ENCODE results near the gene GINM1. TPM values are rescaled to one million over a fixed set of nuclear protein-coding genes. Genes with fewer than 3 reads are reported as not detected.

GINM1 gene
- total and polyA plus RNA-seq, 2 of the 4 experiments (the other 2 are of a cell fraction), result 23.6 to 24.9 TPM

DNA sequence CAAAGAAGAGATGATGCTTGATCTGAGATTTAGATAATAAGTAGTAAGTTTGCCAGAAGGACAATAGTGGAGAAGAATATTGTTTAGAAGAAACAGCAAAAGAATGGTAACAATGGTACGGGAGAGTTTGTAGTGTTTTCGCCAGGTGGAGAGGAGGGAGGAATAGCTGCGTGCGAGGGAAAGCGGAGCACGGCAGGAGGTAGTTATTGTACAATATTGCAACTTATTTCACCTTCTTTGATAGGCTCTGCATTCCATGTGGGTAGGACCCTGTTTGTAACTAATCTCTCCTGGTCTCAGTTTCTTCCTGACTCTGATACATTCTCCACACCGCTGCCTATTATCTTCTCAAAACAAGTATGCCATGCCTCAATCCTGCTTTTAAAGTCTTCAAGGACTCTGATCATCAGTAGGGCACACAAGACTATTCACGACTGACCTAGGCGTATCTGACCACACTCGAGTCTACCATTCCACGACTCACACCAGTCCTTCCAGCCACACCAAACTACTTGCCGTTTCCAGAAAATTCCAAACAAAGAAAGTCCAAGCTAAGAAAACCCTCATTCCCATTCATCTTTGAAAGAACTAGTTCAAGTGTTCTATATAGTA, 21.4 kb upstream of the GINM1 start:
- no peak overlapping the region for H2BK120ac ChIP-seq (ENCODE audit: low read depth, low read length)
- ATAC-seq (ENCODE audit: low read depth), result peak; percentile 7

More for the DNA sequence above, 21.4 kb upstream of the GINM1 start:
- no peak overlapping the region for H3K27ac ChIP-seq (ENCODE audit: insufficient read depth, low read length)
- H3K23ac ChIP-seq (ENCODE audit: low read depth, low read length), result peak overlapping the region; percentile 61
- H4K5ac ChIP-seq (ENCODE audit: low read depth, low read length), result no peak overlapping the region
- no peak overlapping the region for H2BK15ac ChIP-seq (ENCODE audit: low read depth, low read length)
- H3K79me1 ChIP-seq (ENCODE audit: low read depth in 1 of 2, low read length in 2 of 2), result peaks cover 8 to 33% of the 10 kb centered on the region in 2 experiments
- POLR2A ChIA-PET (ENCODE audit: unreplicated experiment), result no interaction called here
- H2BK20ac ChIP-seq (ENCODE audit: low read depth, low read length), result no peak overlapping the region
- H2BK5ac ChIP-seq (ENCODE audit: low read depth, low read length, poor library complexity, severe bottlenecking), result peak overlapping the region; percentile 3
- H2AK9ac ChIP-seq (replicated peaks; ENCODE audit: low read depth, low read length, poor library complexity), result peak overlapping the region; percentile 98
- peak overlapping the region; percentile 79; the same call in 1 of the 2 replicates for H2AK5ac ChIP-seq (ENCODE audit: low read depth, low read length)
- 0 out of 2 replicates have a peak overlapping the region, but pooled peaks have one; percentile 14 for H3K56ac ChIP-seq (ENCODE audit: extremely low read depth, insufficient read depth, low read length)
- peak overlapping the region; percentile 28 for H3K4ac ChIP-seq (ENCODE audit: low read depth, low read length)
- H3K4me1 ChIP-seq (ENCODE audit: control insufficient read depth, insufficient read depth, low read length), result no peaks in the 10 kb centered on the region; the same call in 1 of the 2 replicates
- H3K9ac ChIP-seq (ENCODE audit: low read depth, low read length), result peak overlapping the region; percentile 73
- H3K9me3 ChIP-seq (ENCODE audit: control insufficient read depth, insufficient read depth, low read length), result no peaks in the 10 kb centered on the region
- H3K27me3 ChIP-seq (ENCODE audit: control insufficient read depth, insufficient read depth, low read length), result no peaks in the 10 kb centered on the region; the same call in none of the 2 replicates
- 0 out of 2 replicates have a peak overlapping the region, but pooled peaks have one; percentile 0 for H4K91ac ChIP-seq (ENCODE audit: insufficient read depth, low read depth, low read length)
- no peak for TF ChIP-seq FOS (IDR thresholded peaks at IDR 0.05; ENCODE audit: low read depth, low read length)
- no peak for TF ChIP-seq NFE2L2 (IDR thresholded peaks at IDR 0.05; ENCODE audit: low read depth, low read length)
- no peak for TF ChIP-seq RFX5 (IDR thresholded peaks at IDR 0.05; ENCODE audit: low read depth, low read length)
- TF ChIP-seq CHD1 (IDR thresholded peaks at IDR 0.05; ENCODE audit: low read depth, low read length), result no peak
- TF ChIP-seq, protein P1, sequence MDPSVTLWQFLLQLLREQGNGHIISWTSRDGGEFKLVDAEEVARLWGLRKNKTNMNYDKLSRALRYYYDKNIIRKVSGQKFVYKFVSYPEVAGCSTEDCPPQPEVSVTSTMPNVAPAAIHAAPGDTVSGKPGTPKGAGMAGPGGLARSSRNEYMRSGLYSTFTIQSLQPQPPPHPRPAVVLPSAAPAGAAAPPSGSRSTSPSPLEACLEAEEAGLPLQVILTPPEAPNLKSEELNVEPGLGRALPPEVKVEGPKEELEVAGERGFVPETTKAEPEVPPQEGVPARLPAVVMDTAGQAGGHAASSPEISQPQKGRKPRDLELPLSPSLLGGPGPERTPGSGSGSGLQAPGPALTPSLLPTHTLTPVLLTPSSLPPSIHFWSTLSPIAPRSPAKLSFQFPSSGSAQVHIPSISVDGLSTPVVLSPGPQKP (IDR thresholded peaks at IDR 0.05; ENCODE audit: borderline replicate concordance, low read depth, low read length), result no peak
- TF ChIP-seq MAFK (IDR thresholded peaks at IDR 0.05; ENCODE audit: low read depth, low read length), result no peak
- TF ChIP-seq CEBPB (IDR thresholded peaks at IDR 0.05; ENCODE audit: low read depth, low read length), result no peak
- TF ChIP-seq, protein P2, sequence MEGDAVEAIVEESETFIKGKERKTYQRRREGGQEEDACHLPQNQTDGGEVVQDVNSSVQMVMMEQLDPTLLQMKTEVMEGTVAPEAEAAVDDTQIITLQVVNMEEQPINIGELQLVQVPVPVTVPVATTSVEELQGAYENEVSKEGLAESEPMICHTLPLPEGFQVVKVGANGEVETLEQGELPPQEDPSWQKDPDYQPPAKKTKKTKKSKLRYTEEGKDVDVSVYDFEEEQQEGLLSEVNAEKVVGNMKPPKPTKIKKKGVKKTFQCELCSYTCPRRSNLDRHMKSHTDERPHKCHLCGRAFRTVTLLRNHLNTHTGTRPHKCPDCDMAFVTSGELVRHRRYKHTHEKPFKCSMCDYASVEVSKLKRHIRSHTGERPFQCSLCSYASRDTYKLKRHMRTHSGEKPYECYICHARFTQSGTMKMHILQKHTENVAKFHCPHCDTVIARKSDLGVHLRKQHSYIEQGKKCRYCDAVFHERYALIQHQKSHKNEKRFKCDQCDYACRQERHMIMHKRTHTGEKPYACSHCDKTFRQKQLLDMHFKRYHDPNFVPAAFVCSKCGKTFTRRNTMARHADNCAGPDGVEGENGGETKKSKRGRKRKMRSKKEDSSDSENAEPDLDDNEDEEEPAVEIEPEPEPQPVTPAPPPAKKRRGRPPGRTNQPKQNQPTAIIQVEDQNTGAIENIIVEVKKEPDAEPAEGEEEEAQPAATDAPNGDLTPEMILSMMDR (conservative IDR thresholded peaks at IDR 0.05; ENCODE audit: low read depth, low read length), result no peak
- no peak for TF ChIP-seq POLR2A (IDR thresholded peaks at IDR 0.05; ENCODE audit: low read depth, low read length)
- TF ChIP-seq RAD21 (IDR thresholded peaks at IDR 0.05; ENCODE audit: low read length), result no peak
- TF ChIP-seq BHLHE40 (IDR thresholded peaks at IDR 0.05; ENCODE audit: low read depth, low read length), result no peak
- TF ChIP-seq MAZ (IDR thresholded peaks at IDR 0.05; ENCODE audit: borderline replicate concordance, low read depth, low read length), result no peak
- TF ChIP-seq, protein P3, sequence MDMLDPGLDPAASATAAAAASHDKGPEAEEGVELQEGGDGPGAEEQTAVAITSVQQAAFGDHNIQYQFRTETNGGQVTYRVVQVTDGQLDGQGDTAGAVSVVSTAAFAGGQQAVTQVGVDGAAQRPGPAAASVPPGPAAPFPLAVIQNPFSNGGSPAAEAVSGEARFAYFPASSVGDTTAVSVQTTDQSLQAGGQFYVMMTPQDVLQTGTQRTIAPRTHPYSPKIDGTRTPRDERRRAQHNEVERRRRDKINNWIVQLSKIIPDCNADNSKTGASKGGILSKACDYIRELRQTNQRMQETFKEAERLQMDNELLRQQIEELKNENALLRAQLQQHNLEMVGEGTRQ (IDR thresholded peaks at IDR 0.05; ENCODE audit: low read depth, low read length), result no peak
- 0% methylated on average over 1 of the region's 12 CpGs; no CpG with 5 or more reads in 1 of the 2 experiments for WGBS, 2 experiments (ENCODE audit: extremely low coverage in 2 of 2, insufficient read length in 1 of 2)
- H4K20me1 ChIP-seq (ENCODE audit: insufficient read depth, low read length), result peaks cover 31% of the 10 kb centered on the region
- dilution Hi-C loops (cut with HindIII; ENCODE audit: low sequenced_read_pairs, unreplicated experiment), result no loop called here
- CTCF ChIA-PET, result interaction anchor here (1.6 kb wide), 1 partner anchor 17 kb away, joined by 4 read pairs; no protein-coding TSS in a partner anchor
- BruUV-seq (replicated peaks), result no TSS peak
- H3K9me1 ChIP-seq (ENCODE audit: insufficient read depth, low read length), result peaks cover 4% of the 10 kb centered on the region
- H3K4me2 ChIP-seq (ENCODE audit: low read depth, low read length), result peak overlapping the region; percentile 97
- H3K36me3 ChIP-seq (ENCODE audit: control insufficient read depth, insufficient read depth, low read length), result peaks cover 6% of the 10 kb centered on the region
- no peak overlapping the region for H2AFZ ChIP-seq (replicated peaks; ENCODE audit: low read length, poor library complexity)
- in situ Hi-C loops (cut with MboI; ENCODE audit: low sequenced_read_pairs), result loop anchor here (10.0 kb wide), 1 partner anchor 380 kb away; the partner anchor contains the start of gene RAET1G
- intact Hi-C loops (cut with micrococcal nuclease), result loop anchor here (5.0 kb wide), 1 partner anchor 323 kb away; no protein-coding TSS in a partner anchor
- peak overlapping the region in 1 of 2 experiments; percentile 28; a peak in 1 of 4 replicates for H4K8ac ChIP-seq (ENCODE audit: low read depth in 2 of 2, low read length in 2 of 2)
- peak overlapping the region; percentile 79 for H3K4me3 ChIP-seq (ENCODE audit: insufficient read depth, low read depth, low read length)
- H3K14ac ChIP-seq (replicated peaks; ENCODE audit: low read depth, low read length), result peak overlapping the region; percentile 73; the same call in 1 of the 2 replicates
- no peak overlapping the region for H3K18ac ChIP-seq (ENCODE audit: low read depth, low read length)
- no peak for DNase-seq
